SU-DHL-6 (cell line): ENCODE measurements around the gene MUC2.

Experiments used
- H2AFZ ChIP-seq: fragments of 200-600 bp; sonication (generic); 2 replicates; pipeline ENCODE4 v1.6.1; 2014; ENCODE audit warnings: low read depth, mild to moderate bottlenecking, moderate library complexity, mixed read lengths, antibody characterized with exemption, low read length; ENCODE audit not compliant: severe bottlenecking
- H3F3A ChIP-seq: fragments of 200-600 bp; shearing (Covaris generic); 2 replicates; pipeline ENCODE4 v1.6.0; 2016; ENCODE audit warnings: antibody characterized with exemption, mild to moderate bottlenecking; ENCODE audit not compliant: insufficient read depth
- H3K27ac ChIP-seq: fragments of 200-600 bp; sonication (generic); 2 replicates; pipeline ENCODE4 v1.5.1; 2016; ENCODE audit warnings: low read depth, mild to moderate bottlenecking, low read length, moderate library complexity, mixed read lengths
- H3K27me3 ChIP-seq: fragments of 200-600 bp; sonication (generic), shearing (Covaris generic); 2 replicates; pipeline ENCODE4 v1.6.0; 2014; ENCODE audit warnings: mild to moderate bottlenecking, low read length
- H3K36me3 ChIP-seq: fragments of 200-600 bp; sonication (generic); 2 replicates; pipeline ENCODE4 v1.6.1; 2014; ENCODE audit warnings: mild to moderate bottlenecking, low read length, mixed read lengths
- H3K4me2 ChIP-seq: fragments of 300-600, 200-600 bp; shearing (Covaris generic), sonication (generic); 2 replicates; pipeline ENCODE4 v1.6.0; 2014; ENCODE audit warnings: low read length, low read depth, mild to moderate bottlenecking; ENCODE audit not compliant: poor library complexity, severe bottlenecking
- H3K4me3 ChIP-seq: fragments of 200-600 bp; sonication (generic); 2 replicates; pipeline ENCODE4 v1.5.1; 2014; ENCODE audit warnings: antibody characterized with exemption, low read length, mild to moderate bottlenecking, mixed read lengths; ENCODE audit not compliant: insufficient read depth, poor library complexity, severe bottlenecking
- H3K79me2 ChIP-seq: fragments of 200-600 bp; sonication (generic); 2 replicates; pipeline ENCODE4 v1.6.1; 2014; ENCODE audit warnings: mild to moderate bottlenecking, low read length, moderate library complexity; ENCODE audit not compliant: insufficient read depth
- H3K9ac ChIP-seq: fragments of 200-600 bp; sonication (generic); 2 replicates; pipeline ENCODE4 v1.7.0; 2014; ENCODE audit warnings: mild to moderate bottlenecking, low read length
- H3K9me2 ChIP-seq: fragments of 200-600 bp; sonication (generic); replicated peaks from 2 replicates; pipeline ENCODE4 v1.6.1; 2014; ENCODE audit warnings: low read length; ENCODE audit not compliant: insufficient read depth
- H3K9me3 ChIP-seq: fragments of 200-600 bp; sonication (generic); 2 replicates; pipeline ENCODE4 v1.6.1; 2014; ENCODE audit warnings: low read length, mixed read lengths; ENCODE audit not compliant: insufficient read depth
- H4K20me1 ChIP-seq: fragments of 200-600 bp; sonication (generic); 2 replicates; pipeline ENCODE4 v1.6.1; 2014; ENCODE audit warnings: low read depth, mild to moderate bottlenecking, antibody characterized with exemption, low read length, moderate library complexity, mixed read lengths
- CTCF ChIP-seq: fragments of 200-600 bp; sonication (generic); IDR thresholded peaks from one replicate; pipeline ENCODE4 v1.5.1; 2017; ENCODE audit warnings: antibody characterized with exemption, mild to moderate bottlenecking, low read length, moderate library complexity; ENCODE audit not compliant: insufficient read depth, poor library complexity, severe bottlenecking
- EZH2phosphoT487 ChIP-seq: fragments of 200-600 bp; sonication (generic), shearing (Covaris generic); conservative IDR thresholded peaks from 2 replicates; pipeline ENCODE4 v1.6.1; 2018; ENCODE audit warnings: mild to moderate bottlenecking, antibody characterized with exemption, low read length, moderate library complexity, mixed read lengths

The MUC2 gene

GRCh38 chr11:1074244-1075221 lies at the start of gene MUC2:
Gene MUC2 (plus strand): TSS chr11:1074874.
- Histone ChIP-seq H3K4me2 (no peak within 1 kb of the TSS), H3K9ac (no peak within 1 kb of the TSS), H3K27ac (no peak within 1 kb of the TSS), H3K4me3 (no peak within 1 kb of the TSS), H3K9me2 (no peaks in the 10 kb centered on the region), H3K27me3 (no peaks in the 10 kb centered on the region), H3K79me2 (no peaks in the 10 kb centered on the region), H3F3A (no peaks in the 10 kb centered on the region), H2AFZ (no peak within 1 kb of the TSS), H3K9me3 (no peaks in the 10 kb centered on the region), H4K20me1 (no peaks in the 10 kb centered on the region), H3K36me3 (no peaks in the 10 kb centered on the region)
- TF ChIP-seq EZH2phosphoT487 = no peak
- TF ChIP-seq CTCF = no peak

- no peaks in the 10 kb centered on the region for H3K27me3 ChIP-seq
- H3K79me2 ChIP-seq = no peaks in the 10 kb centered on the region
- no peak overlapping the region for H2AFZ ChIP-seq
- H3K9ac ChIP-seq = no peak overlapping the region
- no peaks in the 10 kb centered on the region for H4K20me1 ChIP-seq
- no peaks in the 10 kb centered on the region for H3K9me2 ChIP-seq
- TF ChIP-seq CTCF (no peak), EZH2phosphoT487 (no peak)
- H3F3A ChIP-seq = no peaks in the 10 kb centered on the region
- H3K27ac ChIP-seq = no peak overlapping the region
- no peaks in the 10 kb centered on the region for H3K9me3 ChIP-seq
- H3K4me3 ChIP-seq = no peak overlapping the region
- H3K4me2 ChIP-seq = no peak overlapping the region
- H3K36me3 ChIP-seq = no peaks in the 10 kb centered on the region
Measured at GRCh38 chr11:1025410-1026162, 49.1 kb upstream of the MUC2 start.

- Histone ChIP-seq H3K9ac (no peak overlapping the region), H3K27me3 (no peaks in the 10 kb centered on the region), H3K4me2 (no peak overlapping the region), H3K36me3 (no peaks in the 10 kb centered on the region), H3K9me2 (no peaks in the 10 kb centered on the region), H4K20me1 (no peaks in the 10 kb centered on the region), H3K4me3 (no peak overlapping the region), H3K27ac (no peak overlapping the region), H3K9me3 (no peaks in the 10 kb centered on the region), H3F3A (no peaks in the 10 kb centered on the region), H3K79me2 (no peaks in the 10 kb centered on the region), H2AFZ (no peak overlapping the region)
- TF ChIP-seq EZH2phosphoT487 (no peak), CTCF (no peak)
Measured at GRCh38 chr11:1026163-1026450, 48.6 kb upstream of the MUC2 start.
